Measurements from ENCODE around the gene ZNF549. TPM values are rescaled to one million over a fixed set of nuclear protein-coding genes. Genes with fewer than 3 reads are reported as not detected.

Gene ZNF549
- total and polyA plus RNA-seq, 2 of the 13 experiments (the other 11 are each of a cell fraction or from before 2014, with no cell fraction given): 2.8 to 6.4 TPM

DNA sequence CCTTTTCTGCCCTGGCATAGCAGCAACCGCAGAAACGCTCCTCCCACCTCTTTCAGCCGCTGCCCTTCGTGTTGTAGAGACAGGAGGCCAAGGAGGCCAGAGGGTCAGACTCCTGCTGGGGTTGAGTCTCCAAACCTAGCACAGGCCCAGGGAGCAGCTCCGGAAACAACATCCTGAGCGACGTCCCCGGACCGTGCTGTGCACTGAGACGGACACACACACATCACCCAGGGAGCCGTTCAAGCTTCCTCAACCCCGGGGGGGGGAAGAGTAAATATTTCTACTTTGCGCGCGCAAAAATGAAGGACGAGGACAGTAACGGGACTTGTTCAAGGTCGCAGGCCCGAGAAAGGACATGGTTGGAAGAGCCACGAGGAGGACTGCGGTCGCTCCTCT is 31.9 kb downstream of the ZNF549 start (continued):
- TF ChIP-seq, protein P1, sequence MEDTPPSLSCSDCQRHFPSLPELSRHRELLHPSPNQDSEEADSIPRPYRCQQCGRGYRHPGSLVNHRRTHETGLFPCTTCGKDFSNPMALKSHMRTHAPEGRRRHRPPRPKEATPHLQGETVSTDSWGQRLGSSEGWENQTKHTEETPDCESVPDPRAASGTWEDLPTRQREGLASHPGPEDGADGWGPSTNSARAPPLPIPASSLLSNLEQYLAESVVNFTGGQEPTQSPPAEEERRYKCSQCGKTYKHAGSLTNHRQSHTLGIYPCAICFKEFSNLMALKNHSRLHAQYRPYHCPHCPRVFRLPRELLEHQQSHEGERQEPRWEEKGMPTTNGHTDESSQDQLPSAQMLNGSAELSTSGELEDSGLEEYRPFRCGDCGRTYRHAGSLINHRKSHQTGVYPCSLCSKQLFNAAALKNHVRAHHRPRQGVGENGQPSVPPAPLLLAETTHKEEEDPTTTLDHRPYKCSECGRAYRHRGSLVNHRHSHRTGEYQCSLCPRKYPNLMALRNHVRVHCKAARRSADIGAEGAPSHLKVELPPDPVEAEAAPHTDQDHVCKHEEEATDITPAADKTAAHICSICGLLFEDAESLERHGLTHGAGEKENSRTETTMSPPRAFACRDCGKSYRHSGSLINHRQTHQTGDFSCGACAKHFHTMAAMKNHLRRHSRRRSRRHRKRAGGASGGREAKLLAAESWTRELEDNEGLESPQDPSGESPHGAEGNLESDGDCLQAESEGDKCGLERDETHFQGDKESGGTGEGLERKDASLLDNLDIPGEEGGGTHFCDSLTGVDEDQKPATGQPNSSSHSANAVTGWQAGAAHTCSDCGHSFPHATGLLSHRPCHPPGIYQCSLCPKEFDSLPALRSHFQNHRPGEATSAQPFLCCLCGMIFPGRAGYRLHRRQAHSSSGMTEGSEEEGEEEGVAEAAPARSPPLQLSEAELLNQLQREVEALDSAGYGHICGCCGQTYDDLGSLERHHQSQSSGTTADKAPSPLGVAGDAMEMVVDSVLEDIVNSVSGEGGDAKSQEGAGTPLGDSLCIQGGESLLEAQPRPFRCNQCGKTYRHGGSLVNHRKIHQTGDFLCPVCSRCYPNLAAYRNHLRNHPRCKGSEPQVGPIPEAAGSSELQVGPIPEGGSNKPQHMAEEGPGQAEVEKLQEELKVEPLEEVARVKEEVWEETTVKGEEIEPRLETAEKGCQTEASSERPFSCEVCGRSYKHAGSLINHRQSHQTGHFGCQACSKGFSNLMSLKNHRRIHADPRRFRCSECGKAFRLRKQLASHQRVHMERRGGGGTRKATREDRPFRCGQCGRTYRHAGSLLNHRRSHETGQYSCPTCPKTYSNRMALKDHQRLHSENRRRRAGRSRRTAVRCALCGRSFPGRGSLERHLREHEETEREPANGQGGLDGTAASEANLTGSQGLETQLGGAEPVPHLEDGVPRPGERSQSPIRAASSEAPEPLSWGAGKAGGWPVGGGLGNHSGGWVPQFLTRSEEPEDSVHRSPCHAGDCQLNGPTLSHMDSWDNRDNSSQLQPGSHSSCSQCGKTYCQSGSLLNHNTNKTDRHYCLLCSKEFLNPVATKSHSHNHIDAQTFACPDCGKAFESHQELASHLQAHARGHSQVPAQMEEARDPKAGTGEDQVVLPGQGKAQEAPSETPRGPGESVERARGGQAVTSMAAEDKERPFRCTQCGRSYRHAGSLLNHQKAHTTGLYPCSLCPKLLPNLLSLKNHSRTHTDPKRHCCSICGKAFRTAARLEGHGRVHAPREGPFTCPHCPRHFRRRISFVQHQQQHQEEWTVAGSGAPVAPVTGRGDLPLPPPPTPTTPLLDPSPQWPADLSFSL (CRISPR knock-in tag; IDR thresholded peaks at IDR 0.05): no peak
- TF ChIP-seq ZNF234 (CRISPR knock-in tag; conservative IDR thresholded peaks at IDR 0.05) (no peak), PAF1 (CRISPR knock-in tag; IDR thresholded peaks at IDR 0.05) (no peak), ZNF143 (CRISPR knock-in tag; IDR thresholded peaks at IDR 0.05) (no peak), ZSCAN29 (CRISPR knock-in tag; conservative IDR thresholded peaks at IDR 0.05) (0 out of 2 replicates have a peak, but pooled peaks have one; percentile 23), ZMYM3 (CRISPR knock-in tag; IDR thresholded peaks at IDR 0.05) (no peak), SRF (IDR thresholded peaks at IDR 0.05; ENCODE audit: low read depth, low read length) (no peak), ZNF331 (CRISPR knock-in tag; IDR thresholded peaks at IDR 0.05) (no peak)
- TF ChIP-seq, protein P2, sequence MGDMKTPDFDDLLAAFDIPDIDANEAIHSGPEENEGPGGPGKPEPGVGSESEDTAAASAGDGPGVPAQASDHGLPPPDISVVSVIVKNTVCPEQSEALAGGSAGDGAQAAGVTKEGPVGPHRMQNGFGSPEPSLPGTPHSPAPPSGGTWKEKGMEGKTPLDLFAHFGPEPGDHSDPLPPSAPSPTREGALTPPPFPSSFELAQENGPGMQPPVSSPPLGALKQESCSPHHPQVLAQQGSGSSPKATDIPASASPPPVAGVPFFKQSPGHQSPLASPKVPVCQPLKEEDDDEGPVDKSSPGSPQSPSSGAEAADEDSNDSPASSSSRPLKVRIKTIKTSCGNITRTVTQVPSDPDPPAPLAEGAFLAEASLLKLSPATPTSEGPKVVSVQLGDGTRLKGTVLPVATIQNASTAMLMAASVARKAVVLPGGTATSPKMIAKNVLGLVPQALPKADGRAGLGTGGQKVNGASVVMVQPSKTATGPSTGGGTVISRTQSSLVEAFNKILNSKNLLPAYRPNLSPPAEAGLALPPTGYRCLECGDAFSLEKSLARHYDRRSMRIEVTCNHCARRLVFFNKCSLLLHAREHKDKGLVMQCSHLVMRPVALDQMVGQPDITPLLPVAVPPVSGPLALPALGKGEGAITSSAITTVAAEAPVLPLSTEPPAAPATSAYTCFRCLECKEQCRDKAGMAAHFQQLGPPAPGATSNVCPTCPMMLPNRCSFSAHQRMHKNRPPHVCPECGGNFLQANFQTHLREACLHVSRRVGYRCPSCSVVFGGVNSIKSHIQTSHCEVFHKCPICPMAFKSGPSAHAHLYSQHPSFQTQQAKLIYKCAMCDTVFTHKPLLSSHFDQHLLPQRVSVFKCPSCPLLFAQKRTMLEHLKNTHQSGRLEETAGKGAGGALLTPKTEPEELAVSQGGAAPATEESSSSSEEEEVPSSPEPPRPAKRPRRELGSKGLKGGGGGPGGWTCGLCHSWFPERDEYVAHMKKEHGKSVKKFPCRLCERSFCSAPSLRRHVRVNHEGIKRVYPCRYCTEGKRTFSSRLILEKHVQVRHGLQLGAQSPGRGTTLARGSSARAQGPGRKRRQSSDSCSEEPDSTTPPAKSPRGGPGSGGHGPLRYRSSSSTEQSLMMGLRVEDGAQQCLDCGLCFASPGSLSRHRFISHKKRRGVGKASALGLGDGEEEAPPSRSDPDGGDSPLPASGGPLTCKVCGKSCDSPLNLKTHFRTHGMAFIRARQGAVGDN (CRISPR knock-in tag; IDR thresholded peaks at IDR 0.05): no peak
- TF ChIP-seq, protein P3, sequence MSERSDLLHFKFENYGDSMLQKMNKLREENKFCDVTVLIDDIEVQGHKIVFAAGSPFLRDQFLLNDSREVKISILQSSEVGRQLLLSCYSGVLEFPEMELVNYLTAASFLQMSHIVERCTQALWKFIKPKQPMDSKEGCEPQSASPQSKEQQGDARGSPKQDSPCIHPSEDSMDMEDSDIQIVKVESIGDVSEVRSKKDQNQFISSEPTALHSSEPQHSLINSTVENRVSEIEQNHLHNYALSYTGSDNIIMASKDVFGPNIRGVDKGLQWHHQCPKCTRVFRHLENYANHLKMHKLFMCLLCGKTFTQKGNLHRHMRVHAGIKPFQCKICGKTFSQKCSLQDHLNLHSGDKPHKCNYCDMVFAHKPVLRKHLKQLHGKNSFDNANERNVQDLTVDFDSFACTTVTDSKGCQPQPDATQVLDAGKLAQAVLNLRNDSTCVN (CRISPR knock-in tag; IDR thresholded peaks at IDR 0.05; ENCODE audit: borderline replicate concordance): no peak
- TF ChIP-seq, protein P4, sequence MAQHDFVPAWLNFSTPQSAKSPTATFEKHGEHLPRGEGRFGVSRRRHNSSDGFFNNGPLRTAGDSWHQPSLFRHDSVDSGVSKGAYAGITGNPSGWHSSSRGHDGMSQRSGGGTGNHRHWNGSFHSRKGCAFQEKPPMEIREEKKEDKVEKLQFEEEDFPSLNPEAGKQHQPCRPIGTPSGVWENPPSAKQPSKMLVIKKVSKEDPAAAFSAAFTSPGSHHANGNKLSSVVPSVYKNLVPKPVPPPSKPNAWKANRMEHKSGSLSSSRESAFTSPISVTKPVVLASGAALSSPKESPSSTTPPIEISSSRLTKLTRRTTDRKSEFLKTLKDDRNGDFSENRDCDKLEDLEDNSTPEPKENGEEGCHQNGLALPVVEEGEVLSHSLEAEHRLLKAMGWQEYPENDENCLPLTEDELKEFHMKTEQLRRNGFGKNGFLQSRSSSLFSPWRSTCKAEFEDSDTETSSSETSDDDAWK (CRISPR knock-in tag; IDR thresholded peaks at IDR 0.05): no peak
- TF ChIP-seq, protein P5, sequence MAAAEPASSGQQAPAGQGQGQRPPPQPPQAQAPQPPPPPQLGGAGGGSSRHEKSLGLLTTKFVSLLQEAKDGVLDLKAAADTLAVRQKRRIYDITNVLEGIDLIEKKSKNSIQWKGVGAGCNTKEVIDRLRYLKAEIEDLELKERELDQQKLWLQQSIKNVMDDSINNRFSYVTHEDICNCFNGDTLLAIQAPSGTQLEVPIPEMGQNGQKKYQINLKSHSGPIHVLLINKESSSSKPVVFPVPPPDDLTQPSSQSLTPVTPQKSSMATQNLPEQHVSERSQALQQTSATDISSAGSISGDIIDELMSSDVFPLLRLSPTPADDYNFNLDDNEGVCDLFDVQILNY (CRISPR knock-in tag; conservative IDR thresholded peaks at IDR 0.05): no peak
- TF ChIP-seq, protein P6, sequence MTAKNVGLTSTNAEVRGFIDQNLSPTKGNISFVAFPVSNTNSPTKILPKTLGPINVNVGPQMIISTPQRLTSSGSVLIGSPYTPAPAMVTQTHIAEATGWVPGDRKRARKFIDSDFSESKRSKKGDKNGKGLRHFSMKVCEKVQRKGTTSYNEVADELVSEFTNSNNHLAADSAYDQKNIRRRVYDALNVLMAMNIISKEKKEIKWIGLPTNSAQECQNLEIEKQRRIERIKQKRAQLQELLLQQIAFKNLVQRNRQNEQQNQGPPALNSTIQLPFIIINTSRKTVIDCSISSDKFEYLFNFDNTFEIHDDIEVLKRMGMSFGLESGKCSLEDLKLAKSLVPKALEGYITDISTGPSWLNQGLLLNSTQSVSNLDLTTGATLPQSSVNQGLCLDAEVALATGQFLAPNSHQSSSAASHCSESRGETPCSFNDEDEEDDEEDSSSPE (CRISPR knock-in tag; IDR thresholded peaks at IDR 0.05): no peak

Measured in HepG2 (cell line).